ENCODE results near the gene GTPBP2. TPM values are rescaled to one million over a fixed set of nuclear protein-coding genes. Genes with fewer than 3 reads are reported as not detected.

GTPBP2 gene
- total RNA-seq, 1 donor from 2014 or later: 76.6 TPM

GRCh38 chr6:43616725-43617472, 12.2 kb downstream of the GTPBP2 start:
- H3K4me3 Mint-ChIP-seq (ENCODE audit: unreplicated experiment): no peak overlapping the region
- no peaks in the 10 kb centered on the region for H3K27me3 Mint-ChIP-seq (ENCODE audit: unreplicated experiment)
- H3K27ac Mint-ChIP-seq (ENCODE audit: unreplicated experiment): no peak overlapping the region
- no peak for TF ChIP-seq CTCF (IDR thresholded peaks at IDR 0.05; ENCODE audit: unreplicated experiment)
- DNase-seq (ENCODE audit: low spot score): no peak
- H3K36me3 Mint-ChIP-seq (ENCODE audit: low read depth, unreplicated experiment): peaks cover 16% of the 10 kb centered on the region
- H3K9me3 Mint-ChIP-seq (ENCODE audit: unreplicated experiment): no peaks in the 10 kb centered on the region
- peaks cover 13% of the 10 kb centered on the region for H3K4me1 Mint-ChIP-seq (ENCODE audit: unreplicated experiment)

GRCh38 chr6:43614396-43614730, 14.7 kb downstream of the GTPBP2 start:
- TF ChIP-seq CTCF (IDR thresholded peaks at IDR 0.05; ENCODE audit: unreplicated experiment): no peak
- Mint-ChIP-seq H3K4me1 (ENCODE audit: unreplicated experiment) (no peaks in the 10 kb centered on the region), H3K36me3 (ENCODE audit: low read depth, unreplicated experiment) (peaks cover 9% of the 10 kb centered on the region), H3K27me3 (ENCODE audit: unreplicated experiment) (no peaks in the 10 kb centered on the region), H3K27ac (ENCODE audit: unreplicated experiment) (no peak overlapping the region), H3K9me3 (ENCODE audit: unreplicated experiment) (no peaks in the 10 kb centered on the region), H3K4me3 (ENCODE audit: unreplicated experiment) (no peak overlapping the region)
- DNase-seq (ENCODE audit: low spot score): no peak

DNA sequence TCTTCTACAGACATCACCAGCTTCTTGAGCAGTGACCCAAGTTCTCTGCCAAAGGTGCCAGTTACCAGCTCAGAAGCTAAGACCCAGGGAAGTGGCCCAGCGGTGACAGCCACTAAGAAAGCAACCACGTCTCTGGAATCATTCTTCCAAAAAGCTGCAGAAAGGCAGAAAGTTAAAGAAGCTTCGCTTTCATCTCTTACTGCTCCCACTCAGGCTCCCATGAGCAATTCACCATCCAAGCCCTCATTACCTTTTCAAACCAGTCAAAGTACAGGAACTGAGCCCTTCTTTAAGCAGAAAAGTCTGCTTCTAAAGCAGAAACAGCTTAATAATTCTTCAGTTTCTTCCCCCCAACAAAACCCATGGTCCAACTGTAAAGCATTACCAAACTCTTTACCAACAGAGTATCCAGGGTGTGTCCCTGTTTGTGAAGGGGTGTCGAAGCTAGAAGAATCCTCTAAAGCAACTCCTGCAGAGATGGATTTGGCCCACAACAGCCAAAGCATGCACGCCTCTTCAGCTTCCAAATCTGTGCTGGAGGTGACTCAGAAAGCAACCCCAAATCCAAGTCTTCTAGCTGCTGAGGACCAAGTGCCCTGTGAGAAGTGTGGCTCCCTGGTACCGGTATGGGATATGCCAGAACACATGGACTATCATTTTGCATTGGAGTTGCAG, 15.2 kb downstream of the GTPBP2 start:
- H3K27me3 Mint-ChIP-seq (ENCODE audit: unreplicated experiment): no peaks in the 10 kb centered on the region
- H3K27ac Mint-ChIP-seq (ENCODE audit: unreplicated experiment): no peak overlapping the region
- no peak overlapping the region for H3K4me3 Mint-ChIP-seq (ENCODE audit: unreplicated experiment)
- DNase-seq (ENCODE audit: low spot score): no peak
- TF ChIP-seq CTCF (IDR thresholded peaks at IDR 0.05; ENCODE audit: unreplicated experiment): no peak
- H3K36me3 Mint-ChIP-seq (ENCODE audit: low read depth, unreplicated experiment): peaks cover 9% of the 10 kb centered on the region
- no peaks in the 10 kb centered on the region for H3K4me1 Mint-ChIP-seq (ENCODE audit: unreplicated experiment)
- no peaks in the 10 kb centered on the region for H3K9me3 Mint-ChIP-seq (ENCODE audit: unreplicated experiment)

- Mint-ChIP-seq H3K9me3 (ENCODE audit: unreplicated experiment) (no peaks in the 10 kb centered on the region), H3K27ac (ENCODE audit: unreplicated experiment) (no peak overlapping the region), H3K4me1 (ENCODE audit: unreplicated experiment) (no peaks in the 10 kb centered on the region), H3K4me3 (ENCODE audit: unreplicated experiment) (peak overlapping the region; percentile 66), H3K27me3 (ENCODE audit: unreplicated experiment) (no peaks in the 10 kb centered on the region), H3K36me3 (ENCODE audit: low read depth, unreplicated experiment) (peaks cover 13% of the 10 kb centered on the region)
- no peak for DNase-seq (ENCODE audit: low spot score)
- no peak for TF ChIP-seq CTCF (IDR thresholded peaks at IDR 0.05; ENCODE audit: unreplicated experiment)
Observed at GRCh38 chr6:43610431-43610830, 18.6 kb downstream of the GTPBP2 start.

- H3K36me3 Mint-ChIP-seq (ENCODE audit: low read depth, unreplicated experiment): peaks cover 13% of the 10 kb centered on the region
- H3K4me3 Mint-ChIP-seq (ENCODE audit: unreplicated experiment): no peak overlapping the region
- H3K4me1 Mint-ChIP-seq (ENCODE audit: unreplicated experiment): no peaks in the 10 kb centered on the region
- no peak for TF ChIP-seq CTCF (IDR thresholded peaks at IDR 0.05; ENCODE audit: unreplicated experiment)
- H3K27ac Mint-ChIP-seq (ENCODE audit: unreplicated experiment): no peak overlapping the region
- no peak for DNase-seq (ENCODE audit: low spot score)
- no peaks in the 10 kb centered on the region for H3K27me3 Mint-ChIP-seq (ENCODE audit: unreplicated experiment)
- H3K9me3 Mint-ChIP-seq (ENCODE audit: unreplicated experiment): no peaks in the 10 kb centered on the region
Observed at GRCh38 chr6:43609402-43609801, 19.7 kb downstream of the GTPBP2 start.
